Iris pigment epithelial cell (primary cell): ENCODE results near the gene USP32.
"Not testable (repeated sequence)": the region's sequence is repeated elsewhere in the genome, so short reads cannot be mapped to it uniquely, and the experiment has no call there.

Experiments
- DNase-seq: peaks from one replicate; pipeline ENCODE4 v3.0.0-alpha.2; 2011; ENCODE audit warnings: low read depth

The USP32 gene

DNA sequence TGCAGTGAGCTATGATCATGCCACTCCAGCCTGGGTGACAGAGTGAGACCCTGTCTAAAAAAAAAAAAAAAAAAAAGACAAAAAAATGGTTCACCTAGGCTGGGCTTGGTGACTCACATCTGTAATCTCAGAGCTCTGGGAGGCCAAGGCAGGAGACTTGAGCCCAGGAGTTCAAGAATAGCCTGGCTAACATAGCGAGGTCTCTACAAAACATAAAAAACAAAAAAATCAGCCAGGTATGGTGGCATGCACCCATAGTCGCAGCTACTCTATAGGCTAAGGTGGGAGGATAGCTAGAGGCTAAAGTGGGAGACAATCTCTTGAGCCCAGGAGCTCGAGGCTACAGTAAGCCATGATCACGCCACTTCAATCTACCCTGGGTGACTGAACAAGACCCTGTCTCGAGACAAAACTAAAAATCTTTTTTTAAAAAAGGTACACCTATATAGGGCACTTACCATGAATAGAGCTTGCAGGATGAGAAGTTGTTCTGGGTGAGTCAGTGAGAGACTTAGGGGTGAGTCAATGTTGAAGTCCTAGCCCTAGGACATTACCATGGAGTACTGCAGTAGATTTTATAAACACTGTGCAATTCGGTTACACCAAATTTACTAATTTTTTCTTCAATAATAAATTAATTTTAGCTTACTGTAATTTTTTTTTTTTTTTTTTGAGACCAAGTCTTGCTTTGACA lies 19.0 kb downstream of the USP32 start:
- peak; percentile 92 for DNase-seq

DNA sequence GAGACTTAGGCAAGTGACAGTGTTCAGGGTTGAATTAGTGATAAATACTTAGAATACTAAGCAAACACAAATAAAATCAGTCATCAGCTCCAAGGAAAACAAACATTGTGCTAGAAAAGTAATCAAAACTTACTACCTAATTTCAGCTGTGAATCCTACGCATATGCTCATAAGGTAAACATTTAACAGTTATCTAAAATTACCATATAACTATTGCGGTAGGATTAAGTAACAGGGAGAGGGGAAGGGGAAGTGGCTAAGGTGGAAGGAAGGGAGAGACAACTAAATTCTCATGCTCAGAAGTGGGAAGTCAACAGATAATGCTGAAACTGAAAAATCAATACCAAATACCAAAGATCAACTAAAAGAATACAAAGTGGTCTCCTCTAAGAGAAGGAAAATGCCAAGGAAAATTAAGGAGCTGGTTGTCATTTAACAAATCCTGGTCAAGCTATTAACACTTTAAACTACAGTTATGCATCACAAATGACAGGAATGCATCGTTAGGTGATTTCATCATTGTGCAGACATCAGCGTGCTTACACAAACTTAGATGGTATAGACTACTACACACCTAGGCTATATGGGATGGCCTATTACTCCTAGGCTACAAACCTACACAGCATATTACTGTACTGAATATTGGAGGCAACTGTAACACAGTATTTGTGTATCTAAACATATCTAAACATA lies 20.0 kb downstream of the USP32 start:
- DNase-seq, result no peak

DNA sequence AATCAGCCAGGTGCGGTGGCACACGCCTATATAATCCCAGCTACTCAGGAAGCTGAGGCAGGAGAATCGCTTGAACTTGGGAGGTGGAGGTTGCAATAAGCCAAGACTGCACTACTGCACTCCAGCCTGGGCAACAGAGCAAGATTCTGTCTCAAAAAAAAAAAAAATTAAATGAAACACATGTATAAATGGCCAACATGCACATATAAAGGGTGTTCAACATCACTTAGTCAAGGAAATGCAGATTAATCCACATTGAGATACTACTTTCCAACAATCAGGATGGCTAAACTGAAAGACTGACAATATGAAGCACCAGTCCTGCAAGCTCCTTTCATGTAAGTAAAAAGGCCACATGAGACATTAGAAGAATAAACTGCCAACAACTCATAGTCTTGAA lies 20.5 kb downstream of the USP32 start:
- no peak for DNase-seq

DNA sequence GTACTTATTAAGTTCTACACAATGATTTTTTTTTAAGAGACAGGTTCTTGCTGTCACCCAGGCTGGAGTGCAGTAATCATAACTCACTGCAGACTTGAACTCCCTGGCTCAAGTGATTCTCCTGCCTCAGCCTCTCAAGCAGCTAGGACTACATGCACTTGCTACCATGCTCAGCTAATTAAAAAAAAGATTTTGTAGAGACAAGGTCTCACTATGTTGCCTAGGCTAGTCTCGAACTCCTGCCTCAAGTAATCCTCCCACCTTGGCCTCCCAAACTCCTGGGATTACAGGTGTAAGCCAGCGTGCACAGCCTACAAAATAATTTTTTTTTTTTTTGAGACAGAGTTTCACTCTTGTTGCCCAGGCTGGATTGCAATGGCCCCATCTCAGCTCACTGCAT lies 22.2 kb downstream of the USP32 start:
- no peak for DNase-seq

DNA sequence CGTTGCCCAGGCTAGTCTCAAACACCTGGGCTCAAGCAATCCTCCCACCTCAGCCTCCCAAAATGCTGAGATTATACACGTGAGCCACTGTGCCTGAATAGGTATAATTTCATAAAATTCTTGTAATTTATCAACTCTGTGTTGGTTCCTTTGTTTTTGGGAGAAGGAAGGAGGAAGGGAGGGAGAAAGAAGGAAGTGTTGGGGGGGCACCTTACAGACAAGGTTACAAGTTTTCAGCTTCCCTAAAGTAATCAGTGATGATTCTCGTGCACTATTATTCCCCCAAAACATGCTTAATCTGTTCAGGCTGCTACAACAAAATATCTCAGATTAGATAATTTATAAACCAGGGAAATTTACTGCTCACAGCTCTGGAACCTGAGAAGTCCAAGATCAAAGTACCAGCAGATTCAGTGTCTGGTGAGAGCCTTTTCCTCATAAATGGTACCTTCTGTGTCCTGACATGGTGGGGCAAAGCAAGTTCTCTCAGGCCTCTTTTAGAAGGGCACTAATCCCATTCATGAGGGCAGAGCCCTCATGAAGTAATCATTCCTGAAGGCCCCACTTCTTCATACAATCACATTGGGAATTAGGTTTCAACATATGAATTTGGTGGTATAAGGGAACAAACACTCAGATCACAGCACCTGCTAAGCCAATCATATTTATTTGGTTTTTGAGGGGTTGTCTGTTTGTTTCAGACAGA lies 28.1 kb downstream of the USP32 start:
- DNase-seq, result no peak

DNA sequence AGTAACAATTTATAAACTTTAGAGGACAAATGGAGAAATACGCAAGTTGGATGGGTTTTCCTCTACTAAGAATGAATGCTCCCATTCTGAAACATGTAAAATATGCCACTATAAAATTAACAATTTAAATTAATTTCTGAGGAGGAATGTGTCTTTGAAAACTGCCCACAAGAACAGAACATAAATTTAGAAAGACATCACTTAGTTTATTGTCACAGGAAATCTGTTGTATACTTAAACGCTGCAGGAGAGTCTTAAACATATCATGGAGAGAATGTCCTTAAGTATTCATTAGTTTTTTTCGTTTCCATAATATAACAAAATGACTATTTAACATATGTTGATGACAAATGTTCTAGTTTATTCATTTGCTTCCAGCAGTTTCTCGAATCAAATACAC lies 29.6 kb downstream of the USP32 start:
- DNase-seq, result no peak

DNA sequence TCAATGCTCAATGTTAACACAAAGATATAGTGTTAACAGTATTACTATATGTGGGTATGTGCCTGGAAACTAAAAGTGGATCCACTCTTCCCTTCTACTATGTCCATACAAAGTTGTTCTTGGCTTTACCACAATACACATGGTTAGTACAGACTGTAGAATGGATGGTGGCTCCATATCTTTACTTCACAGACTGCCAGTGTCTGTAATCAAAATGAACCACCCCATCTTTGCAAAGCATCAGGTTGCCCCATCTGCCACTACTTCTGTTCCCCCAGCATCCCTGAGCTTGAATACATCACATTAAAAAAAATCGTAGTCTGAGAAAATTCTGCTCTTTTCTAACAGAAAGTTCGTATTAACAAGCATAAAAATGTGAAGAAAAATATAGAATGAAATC lies 30.0 kb downstream of the USP32 start:
- DNase-seq, result no peak

DNA sequence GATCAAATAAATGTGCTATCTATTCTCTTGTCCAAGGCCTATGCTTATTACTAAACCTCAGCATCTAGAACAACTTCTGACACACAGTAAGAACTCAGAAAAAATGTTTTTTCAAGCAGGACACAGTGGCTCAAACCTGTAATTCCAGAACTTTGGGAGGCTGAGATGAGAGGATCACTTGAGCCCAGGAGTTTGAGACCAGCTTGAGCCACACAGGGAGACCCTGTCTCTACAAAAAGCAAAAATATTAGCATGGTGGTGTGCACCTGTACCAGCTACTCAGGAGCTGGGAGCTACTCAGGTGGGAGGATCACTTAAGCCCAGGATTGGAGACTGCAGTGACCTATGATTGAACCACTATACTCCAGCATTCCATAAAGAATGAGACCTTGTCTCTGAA lies 32.5 kb downstream of the USP32 start:
- DNase-seq, result no peak

DNA sequence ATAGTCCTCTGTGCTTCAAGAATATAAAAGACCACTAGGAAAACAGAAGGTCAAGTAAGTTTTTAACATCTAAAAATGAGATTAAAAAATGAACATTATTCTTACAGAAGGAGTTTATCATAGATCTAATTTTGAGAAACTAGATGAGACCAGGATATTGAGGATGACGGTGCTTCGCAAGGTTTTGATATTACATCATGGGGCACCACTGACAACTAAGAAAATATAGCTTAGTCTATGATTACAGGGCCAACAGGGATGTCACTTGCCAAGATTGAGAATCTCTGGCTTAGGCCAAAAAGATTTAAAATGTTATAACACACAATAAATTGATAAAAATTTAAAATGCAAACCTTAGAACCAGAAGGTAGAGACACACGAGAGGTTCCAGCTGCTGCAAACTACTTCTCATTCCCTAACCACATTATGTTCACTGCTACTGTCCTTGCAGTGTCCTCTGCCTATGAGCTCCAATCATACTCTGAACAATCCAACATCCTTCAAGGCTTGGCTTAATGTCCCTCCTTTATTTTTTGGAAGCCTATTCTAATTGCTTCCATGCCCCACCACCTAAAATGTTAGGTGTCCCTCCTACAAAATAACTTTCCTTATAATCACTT lies 33.2 kb downstream of the USP32 start:
- no peak for DNase-seq

DNA sequence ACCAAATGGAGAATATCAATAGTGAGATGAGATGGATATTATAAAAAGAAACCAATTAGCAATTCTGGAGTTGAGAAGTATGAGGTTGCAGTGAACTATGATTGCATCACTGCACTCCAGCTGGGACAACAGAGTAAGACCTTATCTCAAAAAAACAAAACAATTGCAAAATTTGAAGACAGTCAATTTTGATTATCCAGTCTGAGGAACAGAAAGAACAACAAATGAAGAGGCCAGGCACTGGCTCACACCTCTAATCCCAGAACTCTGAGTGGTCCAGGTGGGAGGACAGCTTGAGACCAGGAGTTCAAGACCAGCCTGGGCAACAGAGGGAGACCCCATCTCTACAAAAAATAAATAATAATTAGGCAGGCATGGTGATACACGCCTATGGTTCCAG lies 35.0 kb downstream of the USP32 start:
- DNase-seq, result peak; percentile 71

DNA sequence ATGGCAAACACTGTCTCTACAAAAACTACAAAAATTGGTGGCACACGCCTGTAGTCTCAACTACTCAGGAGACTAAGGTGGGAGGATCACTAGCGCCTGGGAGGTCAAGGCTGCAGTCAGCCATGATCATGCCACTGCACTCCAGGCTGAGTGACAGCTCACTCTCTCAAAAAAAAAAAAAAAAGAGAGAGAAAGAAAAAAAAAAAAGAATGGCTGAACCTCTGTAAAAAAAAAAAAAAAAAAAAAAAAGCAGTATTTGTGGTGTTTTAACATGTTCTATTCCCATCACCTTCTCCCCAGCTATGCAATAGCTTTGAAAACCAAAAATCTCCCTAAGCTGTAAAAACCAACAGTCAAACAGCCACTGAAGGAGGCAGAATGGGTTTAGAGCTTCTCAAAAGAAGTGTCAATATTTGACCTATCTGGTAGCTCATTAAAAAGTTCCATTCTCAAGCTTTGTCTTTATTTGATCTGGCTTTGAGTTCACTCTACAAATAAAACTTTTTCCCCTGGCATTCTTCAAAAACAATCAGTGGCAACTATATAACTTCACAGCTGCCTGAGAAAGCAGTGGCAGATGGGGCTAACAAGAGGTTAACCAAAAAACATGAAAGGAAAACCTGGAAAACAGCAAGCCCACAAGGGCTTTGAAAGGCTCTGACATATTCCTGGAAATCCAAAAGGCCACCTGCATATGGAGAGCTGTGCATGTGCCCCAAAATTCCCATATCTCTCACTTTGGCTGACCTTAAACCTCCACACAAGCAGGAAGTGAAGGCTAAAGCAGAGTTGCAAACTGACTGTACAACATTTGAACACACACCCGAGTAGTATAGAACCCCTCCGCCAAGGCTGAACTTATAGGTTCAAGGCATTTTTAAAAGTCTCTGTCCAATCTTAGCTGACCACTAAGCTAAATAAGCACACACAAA lies 36.0 kb downstream of the USP32 start:
- DNase-seq, result no peak

DNA sequence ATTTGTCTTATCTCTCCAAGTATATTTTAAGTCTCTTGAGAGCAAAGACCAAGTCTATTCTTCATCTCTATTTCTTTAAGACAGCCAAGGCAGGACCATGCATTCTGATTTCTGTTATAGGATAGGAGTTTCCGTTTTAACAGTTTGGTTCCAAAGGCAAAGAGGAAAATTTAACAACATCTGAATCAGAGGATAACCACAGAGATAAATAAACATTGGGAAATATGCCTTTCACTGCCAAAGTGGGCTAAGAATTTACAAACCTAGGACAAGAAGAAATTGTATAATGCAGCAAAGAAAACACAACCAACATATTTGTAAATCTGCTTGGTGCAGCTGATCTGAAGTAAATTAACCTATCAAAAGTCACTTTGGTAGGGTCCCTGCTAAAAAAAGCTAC lies 37.7 kb downstream of the USP32 start:
- peak; percentile 92 for DNase-seq

DNA sequence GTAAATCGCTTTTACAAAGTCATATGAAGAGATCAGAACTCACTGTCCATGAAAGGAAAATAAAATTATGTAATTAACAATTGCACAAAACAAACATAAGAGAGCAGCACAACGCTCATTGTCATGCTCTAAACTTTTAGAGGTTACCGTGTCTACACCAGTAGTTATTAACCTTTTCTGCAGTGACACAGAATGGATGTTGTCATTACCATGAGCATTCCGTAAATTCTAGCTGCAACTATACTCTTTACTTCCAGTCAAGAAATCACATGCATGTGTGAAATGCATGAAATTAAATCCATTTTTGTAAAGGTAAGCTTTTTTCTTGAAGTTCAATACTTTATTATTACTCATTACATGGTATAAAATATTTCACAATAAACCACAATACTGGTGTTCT lies 38.2 kb downstream of the USP32 start:
- no peak for DNase-seq

DNA sequence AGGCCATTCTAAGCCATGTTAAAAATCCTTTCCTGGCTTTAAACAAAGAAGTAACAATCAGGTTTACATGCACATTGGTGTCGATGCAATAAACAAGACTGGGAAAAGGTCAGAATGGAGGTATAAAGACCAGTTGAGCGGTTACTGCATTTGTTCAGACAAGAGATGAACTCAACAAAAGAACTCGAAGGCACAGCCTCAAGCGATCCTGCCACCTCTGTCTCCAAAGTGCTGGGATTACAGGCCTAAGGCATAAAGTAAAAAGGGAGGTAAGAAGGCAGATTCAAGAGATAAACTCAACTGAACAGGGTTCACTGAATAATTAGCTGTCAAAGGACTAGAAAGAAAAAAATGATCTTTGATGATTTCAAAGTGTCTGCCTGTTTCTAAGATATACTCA lies 39.4 kb downstream of the USP32 start:
- DNase-seq, result no peak

DNA sequence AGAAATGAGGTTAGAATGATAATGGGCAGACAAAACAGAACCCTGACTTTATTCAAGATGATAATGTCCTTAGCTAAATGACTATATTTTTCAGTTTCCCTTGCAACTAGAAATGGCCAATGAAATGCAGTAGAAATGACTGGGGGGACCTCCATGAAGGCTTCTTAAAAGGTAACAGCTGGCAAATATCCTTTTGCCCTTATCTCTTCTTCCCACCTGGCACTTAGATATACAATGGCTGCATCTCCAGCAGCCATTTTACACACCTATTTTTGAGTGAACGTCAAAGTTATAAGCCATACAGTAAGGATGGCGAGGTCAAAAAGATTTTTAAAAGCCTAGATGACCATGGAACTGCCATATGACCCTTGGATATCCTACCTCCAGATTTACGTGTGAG lies 39.9 kb downstream of the USP32 start:
- no peak for DNase-seq

DNA sequence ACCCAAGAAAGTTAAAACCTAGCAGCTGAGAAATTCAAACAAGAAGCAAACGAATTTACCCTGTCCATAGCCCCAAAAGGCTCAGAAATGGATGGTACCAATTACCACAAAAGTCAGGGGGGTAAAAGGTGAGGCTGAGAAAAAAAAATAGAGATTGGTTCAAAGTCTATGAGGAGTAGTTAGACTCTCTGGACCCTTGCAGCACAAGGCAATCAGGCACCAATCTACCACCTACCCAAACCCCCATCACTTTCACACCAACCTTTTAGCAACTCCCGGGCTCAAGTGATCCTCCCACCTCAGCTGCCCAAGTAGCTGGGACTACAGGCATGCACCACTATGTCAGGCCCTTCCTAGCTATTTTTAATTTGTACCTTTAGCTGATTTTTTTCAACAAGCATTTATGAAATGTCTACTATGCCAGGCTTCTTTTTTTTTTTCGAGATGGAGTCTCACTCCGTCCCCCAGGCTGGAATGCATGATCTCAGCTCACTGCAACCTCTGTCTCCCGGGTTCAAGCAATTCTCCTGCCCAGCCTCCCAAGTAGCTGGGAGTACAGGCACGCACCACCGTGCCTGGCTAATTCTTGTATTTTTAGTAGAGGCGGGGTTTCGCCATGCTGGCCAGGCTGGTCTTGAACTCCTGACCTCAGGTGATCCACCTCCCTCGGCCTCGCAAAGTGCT lies 40.8 kb downstream of the USP32 start:
- DNase-seq, result peak; percentile 20

DNA sequence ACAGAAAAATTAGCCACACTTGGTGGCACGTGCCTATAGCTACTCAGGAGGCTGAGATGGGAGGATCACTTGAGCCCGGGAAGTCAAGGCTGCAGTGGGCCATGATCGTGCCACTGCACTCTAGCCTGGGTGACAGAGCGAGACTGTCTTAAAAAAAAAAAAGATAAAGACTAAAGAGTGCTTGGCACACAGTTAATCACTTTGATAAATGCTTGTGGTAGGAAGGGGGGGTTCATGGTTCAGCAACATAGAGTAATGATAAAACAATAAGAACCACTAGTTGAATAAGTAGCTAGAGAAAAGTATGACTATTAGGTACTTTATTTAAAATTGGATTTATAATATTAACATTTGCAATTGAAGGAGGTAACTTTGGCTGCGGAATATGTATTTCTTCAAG lies 43.3 kb downstream of the USP32 start:
- DNase-seq, result no peak

DNA sequence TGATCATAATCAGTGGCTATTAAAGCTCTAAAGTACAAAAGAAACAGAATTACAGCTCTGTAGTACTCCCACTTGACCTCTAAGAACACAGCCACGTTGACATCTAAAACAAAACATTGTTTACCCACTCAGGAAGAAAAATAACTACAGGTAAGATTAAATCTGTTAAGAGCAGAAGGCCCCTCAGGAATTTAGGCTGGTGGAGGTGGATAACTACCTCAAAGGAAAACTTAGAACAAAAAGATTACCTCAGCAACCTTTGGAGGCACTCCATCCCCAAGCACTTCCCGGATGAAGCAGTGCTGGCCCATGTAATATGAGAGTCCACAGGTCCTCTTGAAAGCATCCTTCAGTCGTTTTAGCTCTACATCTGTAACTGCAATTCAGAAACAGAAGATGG lies 46.7 kb downstream of the USP32 start:
- no peak for DNase-seq

DNA sequence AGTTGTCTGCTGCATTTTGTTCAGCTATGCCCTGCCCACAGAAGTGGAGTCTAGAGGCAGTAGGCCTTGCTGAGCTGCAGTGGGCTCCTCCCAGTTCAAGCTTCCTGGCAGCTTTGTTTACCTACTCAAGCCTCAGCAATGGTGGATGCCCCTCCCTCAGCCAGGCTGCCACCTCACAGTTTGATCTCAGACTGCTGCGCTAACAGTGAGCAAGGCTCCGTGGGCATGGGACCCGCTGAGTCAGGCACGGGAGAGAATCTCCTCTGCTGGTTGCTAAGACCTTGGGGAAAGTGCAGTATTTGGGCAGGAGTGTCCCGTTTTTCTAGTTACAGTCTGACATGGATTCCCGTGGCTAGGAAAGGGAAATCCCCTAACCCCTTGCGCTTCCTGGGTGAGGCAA lies 49.4 kb downstream of the USP32 start:
- not testable (repeated sequence) for DNase-seq

DNA sequence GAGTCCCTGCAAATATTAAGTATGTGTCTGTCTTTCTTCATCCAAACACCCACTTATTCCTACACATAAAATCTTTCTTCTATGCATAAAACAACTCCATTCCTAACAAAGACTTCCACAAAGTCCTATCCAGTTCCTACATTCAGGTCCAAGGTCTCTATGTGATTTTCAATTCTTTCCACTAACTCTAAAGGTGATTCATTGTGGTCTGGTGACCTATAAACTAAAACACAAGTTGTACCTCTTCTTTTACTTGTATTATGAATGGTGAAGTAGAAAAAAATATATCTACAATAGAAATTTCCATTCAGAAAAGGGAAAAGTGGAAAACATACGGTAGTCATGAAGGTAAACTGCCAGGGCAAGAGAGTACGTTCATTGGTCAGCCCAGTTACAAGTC lies 56.6 kb downstream of the USP32 start:
- no peak for DNase-seq

DNA sequence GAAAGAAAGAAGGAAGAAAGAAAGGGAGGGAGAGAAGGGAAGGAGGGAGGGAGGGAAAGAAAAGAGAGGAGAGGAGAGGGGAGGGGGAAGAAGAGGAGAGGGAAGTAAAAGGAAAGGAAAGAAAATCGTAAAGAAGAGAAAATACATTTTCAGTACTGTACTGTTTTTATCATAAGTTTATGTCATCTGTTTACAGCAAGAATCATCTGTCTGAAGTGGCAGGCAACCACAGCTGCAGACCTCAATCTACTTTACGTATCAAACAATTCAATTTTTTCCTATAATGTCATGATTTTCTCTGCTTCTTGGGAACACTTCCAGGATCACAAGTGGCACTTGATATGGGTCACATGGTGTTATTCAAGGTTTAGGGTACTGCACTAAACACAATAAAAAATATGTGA lies 58.3 kb downstream of the USP32 start:
- DNase-seq, result peak; percentile 18
